Activated CD8-positive, alpha-beta T cell treated with anti-CD3 and anti-CD28 coated beads, Interleukin-2, amount 10 ng/mL, durations not matched to agents 7 days and 5 days (primary cell): ENCODE measurements around the gene LRP1-AS. TPM values are rescaled to one million over a fixed set of nuclear protein-coding genes. Genes with fewer than 3 reads are reported as not detected.

Source experiments
- ATAC-seq: fragments of 150-1000 bp; cut with Tn5 transposase; one replicate; pipeline ENCODE4 v1.10.0; 2021; ENCODE audit warnings: moderate library complexity
- CTCF ChIA-PET: fragments of 350-600 bp; sonication (Branson Sonifier 250); formaldehyde crosslinking; loops from one replicate; lab custom pipeline; 2021; ENCODE audit warnings: antibody characterized with exemption; lab: Charles Lee
- POLR2A ChIA-PET: fragments of 350-600 bp; sonication (Branson Sonifier 250); formaldehyde crosslinking; loops from one replicate; lab custom pipeline; 2021; ENCODE audit warnings: antibody characterized with exemption; lab: Charles Lee
- DNase-seq: peaks from one replicate; pipeline ENCODE4 v3.0.0-alpha.2; 2020
- H3K27ac Mint-ChIP-seq: one replicate; pipeline ENCODE4 v1.8.0; 2021; ENCODE audit warnings: mild to moderate bottlenecking, mixed read lengths
- H3K27me3 Mint-ChIP-seq: one replicate; pipeline ENCODE4 v1.8.0; 2021; ENCODE audit warnings: low read depth, mixed read lengths
- H3K36me3 Mint-ChIP-seq: one replicate; pipeline ENCODE4 v1.8.0; 2021; ENCODE audit warnings: low read depth, mixed read lengths
- H3K4me1 Mint-ChIP-seq: one replicate; pipeline ENCODE4 v1.8.0; 2021; ENCODE audit warnings: low read depth, mixed read lengths
- H3K4me3 Mint-ChIP-seq: one replicate; pipeline ENCODE4 v1.8.0; 2021; ENCODE audit warnings: mild to moderate bottlenecking, mixed read lengths
- H3K9me3 Mint-ChIP-seq: one replicate; pipeline ENCODE4 v1.8.0; 2022; ENCODE audit warnings: mixed read lengths; ENCODE audit not compliant: insufficient read depth
- total RNA-seq, 2 experiments: library from RNA; stranded (reverse); gene quantifications; one replicate each; pipeline ENCODE4 v1.2.3, GENCODE V29; 2021

LRP1-AS gene
- total RNA-seq, 2 experiments from 2014 or later, result not detected

DNA sequence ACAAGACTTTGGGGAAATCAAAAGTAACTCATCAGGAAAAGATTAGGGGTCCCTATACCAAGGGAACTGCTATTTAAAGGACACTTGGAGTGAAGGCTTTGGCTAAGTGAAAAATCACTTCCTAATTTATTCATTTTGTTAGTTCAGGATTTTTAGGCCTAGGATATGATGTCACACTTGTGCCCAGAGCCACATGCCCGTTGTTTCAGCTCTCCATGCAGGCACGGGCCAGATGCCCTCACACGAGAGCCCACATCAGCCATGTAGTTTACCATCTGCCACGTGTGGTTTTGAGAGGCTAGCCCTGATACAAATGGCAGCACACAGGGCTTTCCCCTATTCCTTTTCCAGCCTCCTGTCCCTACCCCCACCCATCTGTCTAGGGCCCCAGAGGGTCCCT, 11.9 kb upstream of the LRP1-AS start:
- Mint-ChIP-seq H3K27ac (no peak overlapping the region), H3K36me3 (no peaks in the 10 kb centered on the region), H3K9me3 (no peaks in the 10 kb centered on the region), H3K27me3 (peaks cover 3% of the 10 kb centered on the region), H3K4me1 (peaks cover 17% of the 10 kb centered on the region), H3K4me3 (no peak overlapping the region)
- ChIA-PET POLR2A (no interaction called here), CTCF (interaction anchor here (1.3 kb wide), 1 partner anchor 47 kb away, joined by 3 read pairs; no protein-coding TSS in a partner anchor)
- DNase-seq, result no peak
- ATAC-seq, result no peak

DNA sequence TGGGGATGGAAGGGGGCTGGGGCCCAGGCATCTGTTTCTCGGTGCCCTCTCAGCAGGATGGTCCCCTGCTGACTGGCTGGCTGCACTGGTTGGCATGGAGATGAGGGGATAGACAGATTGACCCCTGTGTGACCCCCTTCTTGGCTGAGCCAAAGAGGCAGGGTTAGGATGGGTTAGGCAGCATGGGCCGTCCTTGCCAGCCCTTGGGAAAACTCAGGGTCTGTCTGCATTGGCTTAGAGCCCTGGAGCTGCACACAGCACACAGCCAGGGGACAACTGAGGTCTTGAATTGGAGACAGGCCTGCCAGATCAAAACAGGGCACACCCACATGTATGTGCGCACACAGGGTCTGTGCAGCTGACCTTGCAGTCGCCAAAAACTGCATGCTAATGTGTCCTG, 11.2 kb upstream of the LRP1-AS start:
- Mint-ChIP-seq H3K4me1 (peaks cover 17% of the 10 kb centered on the region), H3K9me3 (no peaks in the 10 kb centered on the region), H3K36me3 (no peaks in the 10 kb centered on the region), H3K27me3 (peaks cover 3% of the 10 kb centered on the region), H3K4me3 (no peak overlapping the region), H3K27ac (no peak overlapping the region)
- ATAC-seq (no peak), DNase-seq (no peak)
- POLR2A ChIA-PET, result no interaction called here
- CTCF ChIA-PET, result interaction anchor here (1.0 to 1.9 kb wide), 4 partner anchors 17 to 47 kb away, joined by 3 to 9 read pairs (median 3); no protein-coding TSS in a partner anchor

DNA sequence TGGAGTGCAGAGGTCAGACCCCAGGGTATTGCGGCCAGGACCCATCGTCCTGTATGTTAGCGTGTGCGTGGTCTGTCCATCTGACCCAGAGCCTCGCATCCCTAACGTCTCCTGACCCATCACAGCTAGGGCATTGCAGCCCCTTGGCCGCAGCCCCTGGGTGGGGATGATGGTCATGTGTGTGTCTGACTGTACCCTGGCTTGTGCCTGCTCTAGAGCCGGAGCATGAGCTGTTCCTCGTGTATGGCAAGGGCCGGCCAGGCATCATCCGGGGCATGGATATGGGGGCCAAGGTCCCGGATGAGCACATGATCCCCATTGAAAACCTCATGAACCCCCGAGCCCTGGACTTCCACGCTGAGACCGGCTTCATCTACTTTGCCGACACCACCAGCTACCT, 10.8 kb upstream of the LRP1-AS start:
- no peak overlapping the region for H3K4me3 Mint-ChIP-seq
- DNase-seq (no peak), ATAC-seq (no peak)
- H3K9me3 Mint-ChIP-seq, result no peaks in the 10 kb centered on the region
- no peak overlapping the region for H3K27ac Mint-ChIP-seq
- peaks cover 3% of the 10 kb centered on the region for H3K27me3 Mint-ChIP-seq
- POLR2A ChIA-PET, result interaction anchor here (1.1 kb wide), 1 partner anchor 13 kb away, joined by 3 read pairs; no protein-coding TSS in a partner anchor
- H3K36me3 Mint-ChIP-seq, result no peaks in the 10 kb centered on the region
- CTCF ChIA-PET, result interaction anchor here (1.0 to 1.9 kb wide), 4 partner anchors 18 to 35 kb away, joined by 3 to 9 read pairs (median 3); no protein-coding TSS in a partner anchor
- H3K4me1 Mint-ChIP-seq, result peaks cover 17% of the 10 kb centered on the region

DNA sequence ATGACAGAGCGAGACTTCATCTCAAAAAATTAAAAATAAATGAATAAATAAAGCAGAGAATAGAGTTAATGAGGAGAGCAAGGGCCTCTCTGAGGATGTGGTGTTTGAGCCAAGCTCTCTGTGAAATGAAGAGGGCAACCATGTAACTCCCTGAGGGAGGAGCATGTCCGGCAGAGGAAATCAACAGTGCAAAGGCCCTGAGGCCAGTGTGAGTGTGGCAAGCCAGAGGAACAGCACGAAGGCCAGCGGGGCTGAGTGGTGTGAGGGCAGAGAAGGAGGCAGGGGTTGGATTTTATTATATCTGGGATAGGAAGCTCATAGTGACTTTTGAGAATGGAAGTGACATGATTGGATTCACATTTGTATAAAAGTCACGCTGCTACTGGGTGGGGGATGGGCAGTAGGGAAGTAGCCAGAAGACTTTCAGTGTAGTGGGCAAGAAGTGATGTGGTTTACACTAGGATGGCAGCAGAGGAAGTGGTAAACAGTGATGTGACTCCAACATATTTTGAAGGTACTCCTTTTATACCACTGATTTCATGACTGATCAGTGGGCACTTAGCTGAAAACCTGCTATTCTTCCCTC, 10.3 kb upstream of the LRP1-AS start:
- no peak overlapping the region for H3K4me3 Mint-ChIP-seq
- ChIA-PET POLR2A (interaction anchor here (1.1 kb wide), 1 partner anchor 13 kb away, joined by 3 read pairs; no protein-coding TSS in a partner anchor), CTCF (interaction anchor here (1.0 to 1.9 kb wide), 4 partner anchors 18 to 35 kb away, joined by 3 to 9 read pairs (median 3); no protein-coding TSS in a partner anchor)
- no peak for ATAC-seq
- no peaks in the 10 kb centered on the region for H3K9me3 Mint-ChIP-seq
- H3K36me3 Mint-ChIP-seq, result no peaks in the 10 kb centered on the region
- peaks cover 3% of the 10 kb centered on the region for H3K27me3 Mint-ChIP-seq
- peaks cover 17% of the 10 kb centered on the region for H3K4me1 Mint-ChIP-seq
- peak; percentile 33 for DNase-seq
- H3K27ac Mint-ChIP-seq, result no peak overlapping the region

DNA sequence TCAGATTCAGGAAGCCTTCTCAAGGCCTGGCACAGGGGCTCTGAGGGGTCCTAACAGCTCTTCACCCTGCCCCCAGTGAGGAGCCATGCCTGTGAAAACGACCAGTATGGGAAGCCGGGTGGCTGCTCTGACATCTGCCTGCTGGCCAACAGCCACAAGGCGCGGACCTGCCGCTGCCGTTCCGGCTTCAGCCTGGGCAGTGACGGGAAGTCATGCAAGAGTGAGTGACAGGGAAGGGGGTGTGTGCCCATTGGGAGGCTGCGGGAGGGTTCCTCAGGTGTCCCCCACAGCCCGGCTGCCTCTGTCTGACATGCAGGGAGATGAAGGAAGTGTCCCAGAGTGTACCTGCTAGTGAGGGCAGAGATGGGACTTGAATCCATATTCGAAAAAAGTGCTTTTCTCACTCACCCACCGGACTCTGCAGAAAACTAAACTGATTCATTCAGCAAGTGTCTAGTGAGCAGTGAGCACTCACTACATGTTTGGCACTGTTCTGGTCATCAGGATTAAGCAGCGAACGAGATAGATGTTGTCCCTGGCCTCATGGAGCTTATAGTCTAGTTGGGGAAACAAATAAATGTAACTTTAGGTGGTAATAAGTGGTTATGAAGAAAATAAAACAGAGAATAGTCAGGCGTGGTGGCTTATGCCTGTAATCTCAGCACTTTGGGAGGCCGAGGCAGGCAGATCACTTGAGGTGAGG, 9.4 kb upstream of the LRP1-AS start:
- H3K36me3 Mint-ChIP-seq, result no peaks in the 10 kb centered on the region
- no peaks in the 10 kb centered on the region for H3K9me3 Mint-ChIP-seq
- H3K4me1 Mint-ChIP-seq, result peaks cover 17% of the 10 kb centered on the region
- no peak overlapping the region for H3K4me3 Mint-ChIP-seq
- DNase-seq (no peak), ATAC-seq (no peak)
- no peak overlapping the region for H3K27ac Mint-ChIP-seq
- H3K27me3 Mint-ChIP-seq, result peaks cover 3% of the 10 kb centered on the region
- ChIA-PET CTCF (interaction anchor here (1.9 kb wide), 1 partner anchor 19 kb away, joined by 9 read pairs; no protein-coding TSS in a partner anchor), POLR2A (interaction anchor here (1.1 kb wide), 1 partner anchor 14 kb away, joined by 3 read pairs; no protein-coding TSS in a partner anchor)

DNA sequence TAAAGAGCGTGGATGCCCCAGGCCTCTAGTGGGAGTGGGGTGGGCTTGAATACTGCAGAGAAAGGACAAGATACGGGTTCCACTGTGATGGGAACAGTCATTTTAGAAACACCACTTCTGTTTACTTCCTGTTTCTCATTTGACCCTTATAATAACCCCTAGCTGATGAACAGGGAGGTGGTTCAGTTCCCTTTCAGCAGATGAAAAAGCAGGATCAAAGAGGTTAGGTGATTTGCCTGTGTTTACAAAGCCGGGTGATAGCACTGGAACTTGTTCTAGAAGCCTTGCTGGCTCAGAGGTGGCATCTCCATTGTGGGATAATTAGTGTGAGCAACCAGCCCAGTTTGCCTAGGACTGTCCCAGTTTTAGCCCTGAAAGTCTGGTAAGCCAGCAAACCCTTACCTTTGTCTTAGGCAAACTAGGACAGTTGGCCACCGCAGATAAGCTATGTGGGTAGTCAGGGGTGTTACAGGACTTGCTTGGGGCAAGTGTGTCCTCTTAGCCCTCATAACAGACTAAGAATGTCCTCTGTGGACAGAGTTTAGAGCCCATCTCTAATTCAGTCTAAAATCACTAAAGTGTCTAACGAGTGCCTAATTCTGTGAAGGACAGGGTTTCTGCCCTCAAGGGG, 7.5 kb upstream of the LRP1-AS start:
- Mint-ChIP-seq H3K36me3 (no peaks in the 10 kb centered on the region), H3K4me3 (no peak overlapping the region), H3K27ac (no peak overlapping the region), H3K4me1 (peaks cover 17% of the 10 kb centered on the region), H3K9me3 (no peaks in the 10 kb centered on the region), H3K27me3 (peaks cover 3% of the 10 kb centered on the region)
- DNase-seq (no peak), ATAC-seq (no peak)
- POLR2A ChIA-PET, result no interaction called here
- CTCF ChIA-PET, result interaction anchor here (1.1 kb wide), 1 partner anchor 31 kb away, joined by 3 read pairs; no protein-coding TSS in a partner anchor

DNA sequence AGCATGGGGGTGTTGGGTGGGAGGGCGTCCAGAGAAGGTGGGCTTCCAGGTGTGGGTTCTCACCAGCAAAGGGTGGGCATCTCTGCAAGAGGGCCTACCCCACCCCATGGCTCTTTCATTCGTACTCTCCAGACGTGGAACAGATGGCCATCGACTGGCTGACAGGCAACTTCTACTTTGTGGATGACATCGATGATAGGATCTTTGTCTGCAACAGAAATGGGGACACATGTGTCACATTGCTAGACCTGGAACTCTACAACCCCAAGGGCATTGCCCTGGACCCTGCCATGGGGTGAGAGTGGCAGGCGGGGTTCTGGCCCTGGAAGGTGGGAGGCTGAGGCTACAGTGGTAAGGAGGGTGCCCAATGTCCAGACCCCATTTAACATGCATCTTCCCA, 6.7 kb upstream of the LRP1-AS start:
- H3K4me1 Mint-ChIP-seq, result peaks cover 17% of the 10 kb centered on the region
- no peak for ATAC-seq
- no peak overlapping the region for H3K27ac Mint-ChIP-seq
- POLR2A ChIA-PET, result no interaction called here
- no peaks in the 10 kb centered on the region for H3K36me3 Mint-ChIP-seq
- H3K27me3 Mint-ChIP-seq, result peaks cover 3% of the 10 kb centered on the region
- DNase-seq, result no peak
- no peaks in the 10 kb centered on the region for H3K9me3 Mint-ChIP-seq
- CTCF ChIA-PET, result interaction anchor here (0.8 to 1.1 kb wide), 2 partner anchors 30 to 85 kb away, joined by 3 read pairs; no protein-coding TSS in a partner anchor
- H3K4me3 Mint-ChIP-seq, result no peak overlapping the region

DNA sequence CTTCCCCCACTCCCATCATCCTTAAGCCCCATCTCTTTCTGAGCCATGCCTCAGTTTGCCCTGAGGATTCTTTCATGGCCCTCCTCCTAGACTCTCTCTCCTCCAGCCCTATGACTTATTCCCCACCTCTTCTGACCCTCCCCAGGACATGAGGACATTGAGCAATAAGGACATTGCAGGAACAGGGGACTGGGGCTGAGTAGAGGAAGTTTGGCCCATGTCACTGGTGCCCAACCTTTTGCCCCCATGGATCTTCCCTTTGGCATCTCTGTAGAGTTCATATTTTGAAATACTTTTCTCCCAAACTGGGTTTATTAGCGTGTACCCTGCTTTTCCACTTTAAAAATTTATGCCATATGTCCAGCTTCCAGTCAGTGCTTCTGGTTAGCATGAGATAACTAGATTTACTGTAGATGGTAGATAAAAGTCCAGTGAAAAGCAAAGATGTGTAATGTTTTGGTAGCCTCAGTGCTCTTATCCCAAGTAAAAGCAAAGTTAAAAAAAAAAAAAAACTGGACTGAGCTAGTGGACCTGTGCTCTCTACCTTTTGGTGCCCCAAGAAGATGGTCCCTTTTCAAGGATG, 6.1 kb upstream of the LRP1-AS start:
- Mint-ChIP-seq H3K4me3 (no peak overlapping the region), H3K27ac (no peak overlapping the region), H3K4me1 (peaks cover 17% of the 10 kb centered on the region), H3K27me3 (peaks cover 3% of the 10 kb centered on the region), H3K9me3 (no peaks in the 10 kb centered on the region), H3K36me3 (no peaks in the 10 kb centered on the region)
- DNase-seq (no peak), ATAC-seq (no peak)
- POLR2A ChIA-PET, result no interaction called here
- CTCF ChIA-PET, result interaction anchor here (0.8 kb wide), 1 partner anchor 85 kb away, joined by 3 read pairs; no protein-coding TSS in a partner anchor

DNA sequence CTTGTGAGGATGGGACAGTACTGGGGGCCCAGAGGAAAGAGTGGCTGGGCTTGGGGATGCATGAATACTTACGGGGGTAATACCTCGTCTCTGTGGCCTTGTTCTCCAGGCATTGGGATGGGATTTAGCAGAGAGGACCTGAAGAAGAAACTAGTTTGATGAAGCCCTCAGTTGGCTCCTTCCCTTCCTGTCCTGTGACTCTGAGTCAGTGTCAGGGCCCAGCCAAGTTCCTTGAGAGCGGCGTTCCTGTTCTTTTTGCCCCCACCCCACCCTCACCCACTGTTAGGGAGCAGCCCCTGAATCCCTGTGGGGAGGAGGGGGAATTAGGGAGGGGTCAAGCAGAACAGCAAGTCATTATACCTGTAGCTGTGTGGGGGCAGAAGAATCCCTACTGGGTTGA, 5.2 kb upstream of the LRP1-AS start:
- peaks cover 3% of the 10 kb centered on the region for H3K27me3 Mint-ChIP-seq
- no peak for DNase-seq
- H3K27ac Mint-ChIP-seq, result no peak overlapping the region
- POLR2A ChIA-PET, result no interaction called here
- H3K4me1 Mint-ChIP-seq, result peaks cover 9% of the 10 kb centered on the region
- no peak overlapping the region for H3K4me3 Mint-ChIP-seq
- H3K36me3 Mint-ChIP-seq, result no peaks in the 10 kb centered on the region
- CTCF ChIA-PET, result interaction anchor here (0.6 kb wide), 1 partner anchor 155 kb away, joined by 3 read pairs; no protein-coding TSS in a partner anchor
- ATAC-seq, result no peak
- no peaks in the 10 kb centered on the region for H3K9me3 Mint-ChIP-seq

DNA sequence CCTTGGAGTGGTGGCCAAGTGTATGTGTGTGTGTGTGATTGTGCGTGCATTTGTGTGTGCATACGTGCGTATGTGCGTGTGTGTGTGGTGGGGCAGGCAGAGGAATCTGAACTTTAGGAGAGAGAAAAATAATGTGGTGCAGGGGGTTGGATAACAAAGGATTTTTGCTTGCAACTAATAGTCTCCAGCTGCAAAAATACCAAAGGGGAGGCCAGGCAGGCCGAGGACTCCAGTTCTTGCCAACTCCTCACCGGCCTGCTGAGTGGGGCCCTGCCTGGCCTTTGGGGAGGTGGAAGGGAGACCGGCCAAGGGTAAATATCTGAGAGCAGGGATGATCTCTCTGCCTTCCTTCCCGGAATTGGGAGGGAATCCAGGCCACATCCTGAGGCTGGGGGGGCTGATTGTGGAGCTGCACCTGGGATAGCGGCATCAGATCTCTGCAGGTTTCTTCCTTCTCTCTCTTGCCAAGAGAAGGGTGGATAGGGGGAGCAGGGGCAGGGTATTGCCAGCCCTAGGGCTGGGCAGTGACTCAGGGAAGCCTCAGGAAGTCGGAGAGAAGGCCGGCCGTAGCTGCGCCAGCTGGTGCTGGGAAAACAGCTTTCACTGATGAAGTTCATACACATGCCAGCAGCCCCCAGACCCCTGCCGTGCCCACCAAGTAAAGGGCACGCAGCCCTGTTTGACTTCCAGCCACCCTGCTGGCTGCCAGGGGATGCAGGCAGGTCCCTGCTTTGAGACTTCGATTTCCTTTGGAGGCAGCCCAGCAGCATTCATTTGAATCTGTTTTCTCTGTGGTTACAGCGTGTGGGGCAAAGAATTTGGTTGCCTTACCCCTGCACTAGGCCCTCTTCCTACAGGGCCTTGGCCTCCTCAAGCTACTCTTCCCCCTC, 4.6 kb upstream of the LRP1-AS start:
- H3K36me3 Mint-ChIP-seq, result no peaks in the 10 kb centered on the region
- H3K27ac Mint-ChIP-seq, result peak overlapping the region; percentile 47
- CTCF ChIA-PET, result interaction anchor here (0.6 kb wide), 1 partner anchor 156 kb away, joined by 3 read pairs; no protein-coding TSS in a partner anchor
- H3K4me1 Mint-ChIP-seq, result peaks cover 5% of the 10 kb centered on the region
- H3K27me3 Mint-ChIP-seq, result peaks cover 3% of the 10 kb centered on the region
- no peak overlapping the region for H3K4me3 Mint-ChIP-seq
- ATAC-seq, result no peak
- no peaks in the 10 kb centered on the region for H3K9me3 Mint-ChIP-seq
- DNase-seq, result no peak
- POLR2A ChIA-PET, result no interaction called here
